CD4-positive, alpha-beta T cell treated with Interleukin-2 at 100 ng/mL for 4 hours (primary cell): Measurements from ENCODE around the gene FA2H.
"Not testable (repeated sequence)": the region's sequence is repeated elsewhere in the genome, so short reads cannot be mapped to it uniquely, and the experiment has no call there.

Source experiments
- DNase-seq: peaks from one replicate; pipeline ENCODE4 v3.0.0-alpha.2; 2020; ENCODE audit warnings: low spot score

FA2H gene, protein sequence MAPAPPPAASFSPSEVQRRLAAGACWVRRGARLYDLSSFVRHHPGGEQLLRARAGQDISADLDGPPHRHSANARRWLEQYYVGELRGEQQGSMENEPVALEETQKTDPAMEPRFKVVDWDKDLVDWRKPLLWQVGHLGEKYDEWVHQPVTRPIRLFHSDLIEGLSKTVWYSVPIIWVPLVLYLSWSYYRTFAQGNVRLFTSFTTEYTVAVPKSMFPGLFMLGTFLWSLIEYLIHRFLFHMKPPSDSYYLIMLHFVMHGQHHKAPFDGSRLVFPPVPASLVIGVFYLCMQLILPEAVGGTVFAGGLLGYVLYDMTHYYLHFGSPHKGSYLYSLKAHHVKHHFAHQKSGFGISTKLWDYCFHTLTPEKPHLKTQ

DNA sequence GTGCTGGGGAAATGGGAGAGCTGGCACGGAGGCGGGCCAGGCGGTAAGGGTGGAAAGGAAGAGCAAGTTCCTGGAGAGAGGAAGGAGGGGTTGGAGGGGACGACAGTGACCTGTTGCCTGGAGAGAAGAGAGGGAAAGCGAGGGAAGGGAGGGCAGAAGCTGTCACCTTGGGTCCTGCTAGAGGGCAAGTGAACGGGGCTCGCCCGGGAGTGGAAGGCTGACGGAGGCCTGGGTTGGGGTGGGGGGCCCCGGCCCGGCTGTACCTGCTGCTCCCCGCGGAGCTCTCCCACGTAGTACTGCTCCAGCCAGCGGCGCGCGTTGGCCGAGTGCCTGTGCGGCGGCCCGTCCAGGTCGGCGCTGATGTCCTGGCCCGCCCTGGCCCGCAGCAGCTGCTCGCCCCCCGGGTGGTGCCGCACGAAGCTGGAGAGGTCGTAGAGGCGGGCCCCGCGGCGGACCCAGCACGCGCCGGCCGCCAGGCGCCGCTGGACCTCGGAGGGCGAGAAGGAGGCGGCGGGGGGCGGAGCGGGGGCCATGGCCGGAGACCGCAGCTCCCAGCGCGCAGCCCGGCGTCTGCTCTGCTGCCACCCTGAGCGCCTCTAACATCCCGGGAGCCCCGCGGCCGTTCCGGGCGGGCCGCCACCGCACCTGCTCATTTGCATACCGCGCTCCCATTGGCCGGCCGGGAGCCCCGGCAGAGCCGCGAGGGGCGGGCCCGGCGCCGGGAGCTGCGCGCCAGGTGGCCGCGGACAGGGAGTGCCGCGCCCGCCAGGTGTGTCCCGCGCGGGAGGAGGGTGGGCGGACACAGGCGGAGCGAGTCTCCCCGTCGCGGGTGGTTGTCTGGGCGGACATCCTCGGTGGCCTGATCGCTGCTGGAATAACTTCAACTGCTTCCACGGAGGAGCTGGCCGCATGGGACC is at the start of gene FA2H:
Gene FA2H (minus strand): TSS at position 598 of the 917 bp plus-strand sequence. CDS start 65 bp downstream, at position 533.
- DNase-seq = peak; percentile 40

GRCh38 chr16:74817851-74818250 is 43.2 kb upstream of the FA2H start:
- DNase-seq = no peak

DNA sequence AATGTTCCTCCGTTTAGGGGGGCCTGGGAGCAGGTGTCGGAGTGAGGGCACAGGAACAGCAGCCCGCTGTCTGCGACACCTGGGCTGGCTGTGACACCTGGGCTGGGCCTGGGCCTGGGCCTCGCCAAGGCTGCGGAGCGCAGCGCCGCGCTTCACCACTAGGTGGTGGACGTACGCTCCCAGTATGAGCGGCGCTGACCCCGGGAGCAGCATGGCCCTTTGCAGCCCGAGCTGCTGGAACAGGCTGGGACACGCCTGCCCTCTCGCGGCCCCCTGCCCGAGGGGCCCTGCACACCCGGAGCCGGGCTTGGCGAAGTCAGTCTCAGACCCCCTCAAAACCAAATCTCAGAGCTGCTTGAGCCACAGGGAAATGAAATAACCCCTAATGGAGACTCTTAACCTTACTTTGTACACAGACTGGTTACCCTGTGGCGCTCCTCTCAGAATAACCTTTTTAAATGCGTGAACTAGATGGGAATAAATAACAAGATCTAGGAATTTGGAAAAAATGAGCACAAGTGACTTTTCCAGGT is 38.6 kb upstream of the FA2H start:
- peak; percentile 65 for DNase-seq

DNA sequence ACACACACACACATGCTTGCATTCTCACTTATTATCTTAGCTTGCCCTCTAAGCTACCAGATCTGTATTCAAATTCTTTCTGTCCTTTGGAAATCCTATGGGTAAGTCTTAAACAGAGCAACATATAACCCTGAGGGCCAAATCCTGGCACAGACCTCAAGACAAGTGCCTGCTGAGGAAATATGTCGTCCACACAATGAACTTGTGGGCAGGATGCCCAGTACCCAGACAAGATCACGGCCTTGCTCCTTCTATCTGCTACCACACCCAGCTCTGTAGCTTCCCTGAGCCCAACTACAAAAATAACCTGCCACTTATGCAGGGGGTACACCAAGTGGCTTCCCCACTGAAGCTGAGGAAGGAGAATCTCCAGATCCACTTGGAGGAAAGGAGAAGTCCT is 37.3 kb upstream of the FA2H start:
- no peak for DNase-seq

DNA sequence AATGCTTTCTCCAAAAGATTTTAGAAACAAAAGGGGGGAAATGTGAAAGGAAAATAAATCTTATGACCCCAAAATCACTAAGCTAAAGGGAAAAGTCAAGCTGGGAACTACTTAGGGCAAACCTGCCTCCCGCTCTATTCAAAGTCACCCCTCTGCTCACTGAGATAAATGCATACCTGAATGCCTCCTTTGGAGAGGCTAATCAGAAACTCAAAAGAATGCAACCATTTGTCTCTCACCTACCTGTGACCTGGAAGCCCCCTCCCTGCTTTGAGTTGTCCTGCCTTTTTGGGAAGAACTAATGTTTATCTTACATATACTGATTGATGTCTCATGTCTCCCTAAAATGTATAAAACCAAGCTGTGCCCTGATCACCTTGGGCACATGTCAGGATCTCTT is 36.6 kb upstream of the FA2H start:
- not testable (repeated sequence) for DNase-seq

GRCh38 chr16:74807052-74807646 is 32.5 kb upstream of the FA2H start:
- DNase-seq = no peak

DNA sequence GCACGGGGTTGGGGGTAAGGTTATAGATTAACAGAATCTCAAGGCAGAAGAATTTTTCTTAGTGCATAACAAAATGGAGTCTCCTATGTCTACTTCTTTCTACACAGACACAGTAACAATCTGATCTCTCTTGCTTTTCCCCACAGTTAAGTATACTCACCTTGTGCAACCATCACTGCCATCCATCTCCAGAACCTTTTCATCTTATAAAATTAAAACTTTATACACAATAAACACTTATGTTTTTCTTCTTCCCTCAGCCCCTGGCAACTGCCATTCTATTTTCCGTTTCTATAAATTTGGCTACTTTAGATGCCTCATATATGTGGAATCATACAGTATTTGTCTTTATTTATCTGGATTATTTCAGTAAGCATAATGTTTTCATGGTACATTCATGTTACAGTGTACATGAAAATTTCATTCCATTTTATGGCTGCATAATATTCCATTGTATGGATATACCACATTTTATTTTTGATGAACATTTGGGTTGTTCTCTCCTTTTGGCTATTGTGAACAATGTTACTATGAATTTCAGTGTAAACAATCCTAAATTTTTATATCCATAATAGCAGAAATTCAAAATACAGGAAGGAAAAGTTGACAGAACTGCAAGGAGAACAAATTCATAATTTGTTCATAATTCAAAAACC is 25.7 kb upstream of the FA2H start:
- DNase-seq = no peak

DNA sequence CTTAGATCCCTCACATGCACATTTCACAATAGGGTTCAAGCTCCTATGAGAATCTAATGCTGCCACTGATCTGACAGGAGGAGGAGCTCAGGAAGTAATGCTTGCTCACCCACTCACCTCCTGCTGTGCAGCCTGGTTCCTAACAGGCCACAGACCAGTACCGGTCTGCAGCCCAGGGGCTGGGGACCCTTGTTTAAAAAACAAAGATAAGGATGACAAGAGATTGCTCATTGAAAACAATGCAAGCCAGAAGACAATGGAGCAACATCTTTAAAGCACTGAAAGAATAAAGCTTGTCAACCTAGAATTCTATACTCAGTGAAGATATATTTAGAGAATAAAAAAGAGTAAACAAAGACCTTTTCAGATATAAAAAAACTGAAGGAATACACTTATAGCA is 22.8 kb upstream of the FA2H start:
- DNase-seq = no peak

GRCh38 chr16:74795104-74795503 is 20.5 kb upstream of the FA2H start:
- no peak for DNase-seq

- DNase-seq = no peak
These were observed 20.0 kb upstream of the FA2H start for GRCh38 chr16:74794668-74795067.

DNA sequence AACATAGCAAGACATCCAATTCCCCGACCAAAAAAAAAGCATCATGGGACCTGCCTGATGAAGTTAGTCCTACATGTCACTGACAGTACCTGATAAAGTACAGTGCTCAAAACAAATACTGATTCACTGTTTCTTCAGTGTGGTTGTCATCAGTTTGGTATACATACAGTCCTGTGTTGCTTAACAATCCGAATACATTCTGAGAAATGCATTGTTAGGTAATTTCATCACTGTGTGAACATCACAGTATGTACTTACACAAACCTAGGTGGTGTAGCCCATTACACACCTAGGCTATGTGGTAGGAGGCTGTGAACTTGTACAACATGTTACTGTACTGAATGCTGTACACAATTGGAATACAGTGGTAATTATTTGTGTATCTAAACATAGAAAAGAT is 19.0 kb upstream of the FA2H start:
- no peak for DNase-seq

- DNase-seq = no peak
These were observed 17.6 kb upstream of the FA2H start for GRCh38 chr16:74792225-74792624.

- not testable (repeated sequence) for DNase-seq
These were observed 17.1 kb upstream of the FA2H start for GRCh38 chr16:74791749-74792148.

- DNase-seq = no peak
These were observed 13.5 kb upstream of the FA2H start for GRCh38 chr16:74788108-74788507.

- DNase-seq = no peak
These were observed 10.4 kb upstream of the FA2H start for GRCh38 chr16:74785031-74785430.

- no peak for DNase-seq
These were observed 4.0 kb upstream of the FA2H start for GRCh38 chr16:74778646-74779045.

DNA sequence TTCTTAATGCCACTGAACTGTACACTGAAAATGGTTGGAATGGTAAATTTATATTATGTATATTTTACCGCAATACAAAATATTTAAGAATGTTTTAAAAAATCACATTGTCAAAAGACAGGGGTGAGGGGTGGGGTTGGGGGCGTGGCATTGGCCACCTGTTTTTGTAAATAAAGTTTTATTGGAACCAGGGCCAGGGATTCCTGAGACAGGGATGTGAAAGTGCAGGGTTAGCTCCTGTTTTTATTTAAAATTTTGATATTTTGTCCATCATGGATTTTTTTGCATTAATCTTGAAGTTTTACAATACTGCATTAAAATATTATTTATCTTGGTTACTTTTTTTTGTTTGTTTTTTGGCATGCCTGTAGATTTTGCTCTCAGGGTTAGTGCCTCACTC is 2.3 kb upstream of the FA2H start:
- DNase-seq = no peak

- DNase-seq = no peak
These were observed 635 bp upstream of the FA2H start for GRCh38 chr16:74775255-74775654.

DNA sequence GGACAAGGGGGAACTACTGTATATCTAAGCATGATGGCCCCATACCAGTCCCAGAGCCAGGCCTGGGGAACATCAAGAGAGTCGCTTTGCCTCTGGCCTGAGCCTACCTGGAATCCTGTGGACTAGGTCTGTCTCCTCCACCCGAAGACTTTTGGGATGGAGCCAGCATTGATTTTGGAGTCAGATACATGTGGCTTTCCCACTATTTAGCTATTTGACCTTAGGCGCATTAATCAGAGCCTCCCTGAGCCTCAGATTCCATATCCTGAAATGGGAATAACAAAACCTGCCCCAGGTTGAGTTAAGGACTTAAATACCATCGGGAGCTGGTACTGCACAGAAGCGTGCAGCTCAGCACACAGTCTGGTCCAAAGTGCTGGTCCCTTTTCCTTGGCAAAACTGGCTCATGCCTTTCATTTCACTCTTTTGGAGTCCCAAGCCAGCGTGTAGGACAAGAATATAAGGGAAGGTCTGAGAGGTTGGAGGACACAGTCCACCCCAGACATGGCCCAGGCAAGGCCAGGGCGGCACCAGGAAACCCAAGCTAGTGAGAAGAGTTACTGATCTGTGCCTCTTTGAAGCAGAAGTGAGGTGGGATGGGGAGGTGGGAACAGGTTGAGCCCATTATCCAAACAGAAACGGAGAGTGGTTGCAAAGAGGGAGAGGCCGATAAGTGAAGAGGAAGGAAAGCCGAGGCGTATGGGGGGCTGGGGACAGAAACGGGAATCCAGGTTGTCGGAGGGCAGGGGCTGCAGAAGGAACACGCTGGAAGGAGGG is 986 bp downstream of the FA2H start:
- DNase-seq = no peak

GRCh38 chr16:74771656-74772315 is 2.8 kb downstream of the FA2H start:
- DNase-seq = no peak
